OCI-LY7 (cell line): Measurements from ENCODE around the gene RLIM.

Experiments
- CTCF ChIP-seq: fragments of 200-600 bp; sonication (generic); conservative IDR thresholded peaks from 2 replicates; pipeline ENCODE4 v1.5.1; 2014; ENCODE audit warnings: mild to moderate bottlenecking, antibody characterized with exemption, low read length, moderate library complexity, mixed read lengths
- EZH2phosphoT487 ChIP-seq: fragments of 200-600 bp; sonication (generic); IDR thresholded peaks from 2 replicates; pipeline ENCODE4 v1.6.1; 2018; ENCODE audit warnings: low read depth, borderline replicate concordance, mild to moderate bottlenecking, mixed run types, antibody characterized with exemption, low read length, moderate library complexity, mixed read lengths

- no peak for TF ChIP-seq CTCF
- no peak for TF ChIP-seq EZH2phosphoT487
These were observed 68.4 kb downstream of the RLIM start for GRCh38 chrX:74545880-74546523.
